Measurements from ENCODE around the gene KRTAP4-5.
"Not testable (repeated sequence)": the region's sequence is repeated elsewhere in the genome, so short reads cannot be mapped to it uniquely, and the experiment has no call there.

DNA sequence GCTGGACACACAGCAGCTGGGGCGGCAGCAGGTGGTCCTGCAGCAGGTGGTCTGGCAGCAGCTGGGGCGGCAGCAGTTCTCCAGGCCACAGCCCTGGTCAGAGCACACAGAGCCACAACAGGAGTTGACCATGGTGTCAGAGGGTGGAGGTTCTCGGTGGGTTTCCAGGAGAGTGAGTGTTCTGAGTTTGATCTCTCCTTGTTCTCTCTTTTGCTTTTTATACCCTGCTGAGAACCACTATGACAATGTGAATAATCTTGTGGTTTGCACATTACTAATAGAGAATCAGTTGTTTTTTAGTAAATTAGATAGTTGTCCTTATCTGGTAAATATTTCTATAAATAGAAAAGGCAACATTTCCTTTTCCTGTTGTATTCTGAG lies 25.6 kb downstream of the KRTAP4-5 start, which contains the start of gene KRTAP4-12:
- not testable (repeated sequence) for TF ChIP-seq POLR2A (IDR thresholded peaks at IDR 0.05); EP300 (IDR thresholded peaks at IDR 0.05; ENCODE audit: low read depth)
- TF ChIP-seq, protein P1, sequence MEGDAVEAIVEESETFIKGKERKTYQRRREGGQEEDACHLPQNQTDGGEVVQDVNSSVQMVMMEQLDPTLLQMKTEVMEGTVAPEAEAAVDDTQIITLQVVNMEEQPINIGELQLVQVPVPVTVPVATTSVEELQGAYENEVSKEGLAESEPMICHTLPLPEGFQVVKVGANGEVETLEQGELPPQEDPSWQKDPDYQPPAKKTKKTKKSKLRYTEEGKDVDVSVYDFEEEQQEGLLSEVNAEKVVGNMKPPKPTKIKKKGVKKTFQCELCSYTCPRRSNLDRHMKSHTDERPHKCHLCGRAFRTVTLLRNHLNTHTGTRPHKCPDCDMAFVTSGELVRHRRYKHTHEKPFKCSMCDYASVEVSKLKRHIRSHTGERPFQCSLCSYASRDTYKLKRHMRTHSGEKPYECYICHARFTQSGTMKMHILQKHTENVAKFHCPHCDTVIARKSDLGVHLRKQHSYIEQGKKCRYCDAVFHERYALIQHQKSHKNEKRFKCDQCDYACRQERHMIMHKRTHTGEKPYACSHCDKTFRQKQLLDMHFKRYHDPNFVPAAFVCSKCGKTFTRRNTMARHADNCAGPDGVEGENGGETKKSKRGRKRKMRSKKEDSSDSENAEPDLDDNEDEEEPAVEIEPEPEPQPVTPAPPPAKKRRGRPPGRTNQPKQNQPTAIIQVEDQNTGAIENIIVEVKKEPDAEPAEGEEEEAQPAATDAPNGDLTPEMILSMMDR (IDR thresholded peaks at IDR 0.05), result not testable (repeated sequence)
